A549 (cell line): ENCODE data around the gene TMEM229A.

Experiments
- CEBPB ChIP-seq, 2 experiments: fragments of >200 bp in 1 of 2; sonication (Bioruptor Twin) in 1 of 2; formaldehyde crosslinking in 1 of 2; IDR thresholded peaks; 2 replicates each; pipeline ENCODE4 v1.6.1; 2012 to 2016
- CTCF ChIP-seq: fragments of >200 bp; sonication (Bioruptor Twin); formaldehyde crosslinking; IDR thresholded peaks from 3 replicates; pipeline ENCODE4 v1.5.1; 2016
- MAX ChIP-seq: IDR thresholded peaks from 2 replicates; pipeline ENCODE4 v1.6.1; 2012
- POLR2A ChIP-seq: IDR thresholded peaks from 2 replicates; pipeline ENCODE4 v1.6.1; 2012; ENCODE audit warnings: mild to moderate bottlenecking, low read length
- ZC3H11A ChIP-seq: fragments of 450-650 bp; IDR thresholded peaks from 2 replicates; pipeline ENCODE4 v1.6.1; 2014; ENCODE audit warnings: antibody characterized with exemption, mild to moderate bottlenecking
- TF ChIP-seq, protein P1 (sequence below): IDR thresholded peaks from 2 replicates; pipeline ENCODE4 v1.6.1; 2012

DNA sequence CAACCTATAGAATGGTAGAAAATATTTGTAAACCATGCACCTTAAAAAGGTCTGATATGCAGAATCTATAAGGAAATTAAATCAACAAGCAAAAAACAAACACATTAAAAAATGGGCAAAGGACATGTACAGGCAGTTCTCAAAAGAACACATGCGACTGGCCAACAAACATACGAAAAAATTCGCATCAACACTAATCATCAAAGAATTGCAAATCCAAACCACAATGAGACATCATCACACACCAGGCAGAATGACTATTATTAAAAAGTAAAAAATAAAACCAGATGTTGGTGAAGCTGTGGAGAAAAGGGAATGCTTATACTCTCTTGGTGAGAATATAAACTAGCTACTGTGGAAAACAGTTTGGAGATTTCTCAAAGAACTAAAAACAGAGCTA lies 33.2 kb downstream of the TMEM229A start:
- TF ChIP-seq CEBPB (IDR thresholded peaks at IDR 0.05), result no peak
- TF ChIP-seq ZC3H11A, result no peak
- TF ChIP-seq POLR2A, result no peak
- no peak for TF ChIP-seq CTCF
- TF ChIP-seq, protein P1, sequence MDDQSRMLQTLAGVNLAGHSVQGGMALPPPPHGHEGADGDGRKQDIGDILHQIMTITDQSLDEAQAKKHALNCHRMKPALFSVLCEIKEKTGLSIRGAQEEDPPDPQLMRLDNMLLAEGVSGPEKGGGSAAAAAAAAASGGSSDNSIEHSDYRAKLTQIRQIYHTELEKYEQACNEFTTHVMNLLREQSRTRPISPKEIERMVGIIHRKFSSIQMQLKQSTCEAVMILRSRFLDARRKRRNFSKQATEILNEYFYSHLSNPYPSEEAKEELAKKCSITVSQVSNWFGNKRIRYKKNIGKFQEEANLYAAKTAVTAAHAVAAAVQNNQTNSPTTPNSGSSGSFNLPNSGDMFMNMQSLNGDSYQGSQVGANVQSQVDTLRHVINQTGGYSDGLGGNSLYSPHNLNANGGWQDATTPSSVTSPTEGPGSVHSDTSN, result no peak
- TF ChIP-seq MAX, result no peak
